WTC11 (cell line): ENCODE data around the gene HDAC9. TPM values are rescaled to one million over a fixed set of nuclear protein-coding genes. Genes with fewer than 3 reads are reported as not detected.
A peak's percentile ranks its signal among the peaks of the same experiment; 100 is the strongest.

Experiments
- ATAC-seq: fragments of 200-7000 bp; cut with Tn5 transposase; 2 replicates; pipeline ENCODE4 v1.10.0; 2021; ENCODE audit warnings: mild to moderate bottlenecking, moderate library complexity
- CTCF ChIA-PET: fragments of 300-600 bp; sonication (Branson Sonifier 250); formaldehyde crosslinking; loops from one replicate; lab custom pipeline; 2021; ENCODE audit warnings: antibody characterized with exemption; lab: Charles Lee
- POLR2A ChIA-PET: fragments of 350-600 bp; sonication (Branson Sonifier 250); formaldehyde crosslinking; loops from one replicate; lab custom pipeline; 2021; ENCODE audit warnings: antibody characterized with exemption; lab: Charles Lee
- DNase-seq: peaks from one replicate; pipeline ENCODE4 v3.0.0; 2021; ENCODE audit warnings: low spot score
- H3K27ac Mint-ChIP-seq: 2 replicates; pipeline ENCODE4 v1.8.0; 2021; ENCODE audit warnings: mixed read lengths
- H3K27me3 Mint-ChIP-seq: 2 replicates; pipeline ENCODE4 v1.8.0; 2021; ENCODE audit warnings: low read depth, mild to moderate bottlenecking, moderate library complexity, mixed read lengths
- H3K36me3 Mint-ChIP-seq: 2 replicates; pipeline ENCODE4 v1.8.0; 2021; ENCODE audit warnings: mixed read lengths
- H3K4me1 Mint-ChIP-seq: 2 replicates; pipeline ENCODE4 v1.8.0; 2022; ENCODE audit warnings: mixed read lengths
- H3K4me3 Mint-ChIP-seq: 2 replicates; pipeline ENCODE4 v1.8.0; 2021; ENCODE audit warnings: mild to moderate bottlenecking, moderate library complexity, mixed read lengths
- H3K9me3 Mint-ChIP-seq: 2 replicates; pipeline ENCODE4 v1.8.0; 2021; ENCODE audit warnings: mixed read lengths
- ATF6 ChIP-seq: sonication (generic); formaldehyde crosslinking; IDR thresholded peaks from 2 replicates; pipeline ENCODE4 v1.8.1; 2023; ENCODE audit warnings: mild to moderate bottlenecking, missing genetic modification reagents
- CREM ChIP-seq: sonication (generic); formaldehyde crosslinking; IDR thresholded peaks from 2 replicates; pipeline ENCODE4 v1.8.1; 2022; ENCODE audit warnings: mild to moderate bottlenecking, missing genetic modification reagents, moderate library complexity
- CTCF ChIP-seq: fragments of 200-600 bp; IDR thresholded peaks from 2 replicates; pipeline ENCODE4 v1.8.0; 2022; ENCODE audit warnings: antibody characterized with exemption
- ELF4 ChIP-seq: sonication (generic); formaldehyde crosslinking; IDR thresholded peaks from 2 replicates; pipeline ENCODE4 v1.8.1; 2022; ENCODE audit warnings: low read depth, mild to moderate bottlenecking, moderate library complexity, missing genetic modification reagents
- FOXJ3 ChIP-seq: sonication (generic); formaldehyde crosslinking; IDR thresholded peaks from 2 replicates; pipeline ENCODE4 v1.9.0; 2021; ENCODE audit warnings: missing genetic modification reagents, mild to moderate bottlenecking, borderline replicate concordance
- FOXK1 ChIP-seq: sonication (generic); formaldehyde crosslinking; IDR thresholded peaks from 2 replicates; pipeline ENCODE4 v1.8.0; 2022; ENCODE audit warnings: mild to moderate bottlenecking, moderate library complexity, missing genetic modification reagents
- FOXP4 ChIP-seq: sonication (generic); formaldehyde crosslinking; IDR thresholded peaks from 2 replicates; pipeline ENCODE4 v1.8.0; 2022; ENCODE audit warnings: mild to moderate bottlenecking, missing genetic modification reagents
- GABPB1 ChIP-seq: sonication (generic); formaldehyde crosslinking; IDR thresholded peaks from 2 replicates; pipeline ENCODE4 v1.8.1; 2023; ENCODE audit warnings: mild to moderate bottlenecking, missing genetic modification reagents
- HMGA2 ChIP-seq: fragments of 250-450 bp; sonication (Bioruptor Pico); IDR thresholded peaks from 2 replicates; pipeline ENCODE4 v1.4.0; 2021; ENCODE audit warnings: mild to moderate bottlenecking, moderate library complexity
- JUN ChIP-seq: sonication (generic); formaldehyde crosslinking; IDR thresholded peaks from 2 replicates; pipeline ENCODE4 v1.8.0; 2023; ENCODE audit warnings: mild to moderate bottlenecking, missing genetic modification reagents
- NR1H2 ChIP-seq: sonication (generic); formaldehyde crosslinking; IDR thresholded peaks from 2 replicates; pipeline ENCODE4 v1.9.0; 2021; ENCODE audit warnings: mild to moderate bottlenecking, moderate library complexity, missing genetic modification reagents
- RORB ChIP-seq: fragments of 250-450 bp; sonication (Bioruptor Pico); IDR thresholded peaks from 2 replicates; pipeline ENCODE4 v1.9.0; 2021; ENCODE audit warnings: mild to moderate bottlenecking
- TEAD4 ChIP-seq: sonication (generic); formaldehyde crosslinking; IDR thresholded peaks from 2 replicates; pipeline ENCODE4 v1.8.0; 2022; ENCODE audit warnings: mild to moderate bottlenecking, missing genetic modification reagents
- ZBTB43 ChIP-seq: sonication (generic); formaldehyde crosslinking; IDR thresholded peaks from 2 replicates; pipeline ENCODE4 v1.8.1; 2023; ENCODE audit warnings: mild to moderate bottlenecking, missing genetic modification reagents
- ZNF138 ChIP-seq: sonication (generic); formaldehyde crosslinking; conservative IDR thresholded peaks from 2 replicates; pipeline ENCODE4 v1.8.1; 2022; ENCODE audit warnings: mild to moderate bottlenecking, moderate library complexity, missing genetic modification reagents
- ZNF219 ChIP-seq: sonication (generic); formaldehyde crosslinking; IDR thresholded peaks from 2 replicates; pipeline ENCODE4 v1.8.0; 2023; ENCODE audit warnings: missing genetic modification reagents, mild to moderate bottlenecking, borderline replicate concordance
- ZNF281 ChIP-seq: sonication (generic); formaldehyde crosslinking; IDR thresholded peaks from 2 replicates; pipeline ENCODE4 v1.8.0; 2023; ENCODE audit warnings: mild to moderate bottlenecking, missing genetic modification reagents
- total RNA-seq: library from RNA; stranded (reverse); gene quantifications from 3 replicates; pipeline ENCODE4 v1.2.3, GENCODE V29; 2021
- TF ChIP-seq, protein P1 (sequence below): fragments of 250-450 bp; sonication (Bioruptor Pico); IDR thresholded peaks from 2 replicates; pipeline ENCODE4 v1.9.0; 2021; ENCODE audit warnings: mild to moderate bottlenecking

HDAC9 gene
- total RNA-seq, 1 experiment from 2014 or later: 18.8 TPM

GRCh38 chr7:18494821-18495408 lies 634 bp upstream of the HDAC9 start:
- ATAC-seq: peak; percentile 8; the same call in 1 of the 2 replicates
- Mint-ChIP-seq H3K4me3 (peak overlapping the region; percentile 79), H3K36me3 (no peaks in the 10 kb centered on the region), H3K9me3 (no peaks in the 10 kb centered on the region), H3K27ac (peak overlapping the region; percentile 97), H3K27me3 (no peaks in the 10 kb centered on the region)
- CTCF ChIA-PET: interaction anchor here (0.8 to 3.6 kb wide), 10 partner anchors 12 to 171 kb away, joined by 3 to 19 read pairs (median 5); no protein-coding TSS in a partner anchor
- TF ChIP-seq ZNF138 (CRISPR knock-in tag) (no peak), ATF6 (CRISPR knock-in tag) (no peak), ZBTB43 (CRISPR knock-in tag) (no peak), CREM (CRISPR knock-in tag) (no peak), FOXK1 (CRISPR knock-in tag) (no peak)
- TF ChIP-seq, protein P1, sequence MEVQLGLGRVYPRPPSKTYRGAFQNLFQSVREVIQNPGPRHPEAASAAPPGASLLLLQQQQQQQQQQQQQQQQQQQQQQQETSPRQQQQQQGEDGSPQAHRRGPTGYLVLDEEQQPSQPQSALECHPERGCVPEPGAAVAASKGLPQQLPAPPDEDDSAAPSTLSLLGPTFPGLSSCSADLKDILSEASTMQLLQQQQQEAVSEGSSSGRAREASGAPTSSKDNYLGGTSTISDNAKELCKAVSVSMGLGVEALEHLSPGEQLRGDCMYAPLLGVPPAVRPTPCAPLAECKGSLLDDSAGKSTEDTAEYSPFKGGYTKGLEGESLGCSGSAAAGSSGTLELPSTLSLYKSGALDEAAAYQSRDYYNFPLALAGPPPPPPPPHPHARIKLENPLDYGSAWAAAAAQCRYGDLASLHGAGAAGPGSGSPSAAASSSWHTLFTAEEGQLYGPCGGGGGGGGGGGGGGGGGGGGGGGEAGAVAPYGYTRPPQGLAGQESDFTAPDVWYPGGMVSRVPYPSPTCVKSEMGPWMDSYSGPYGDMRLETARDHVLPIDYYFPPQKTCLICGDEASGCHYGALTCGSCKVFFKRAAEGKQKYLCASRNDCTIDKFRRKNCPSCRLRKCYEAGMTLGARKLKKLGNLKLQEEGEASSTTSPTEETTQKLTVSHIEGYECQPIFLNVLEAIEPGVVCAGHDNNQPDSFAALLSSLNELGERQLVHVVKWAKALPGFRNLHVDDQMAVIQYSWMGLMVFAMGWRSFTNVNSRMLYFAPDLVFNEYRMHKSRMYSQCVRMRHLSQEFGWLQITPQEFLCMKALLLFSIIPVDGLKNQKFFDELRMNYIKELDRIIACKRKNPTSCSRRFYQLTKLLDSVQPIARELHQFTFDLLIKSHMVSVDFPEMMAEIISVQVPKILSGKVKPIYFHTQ (CRISPR knock-in tag): no peak
- TF ChIP-seq, all 79 proteins: peak for 0
- POLR2A ChIA-PET: interaction anchor here (0.6 to 1.4 kb wide), 2 partner anchors 10 to 21 kb away, joined by 3 to 7 read pairs; no protein-coding TSS in a partner anchor
- peaks cover 58% of the 10 kb centered on the region for H3K4me1 Mint-ChIP-seq
- no peak for DNase-seq

DNA sequence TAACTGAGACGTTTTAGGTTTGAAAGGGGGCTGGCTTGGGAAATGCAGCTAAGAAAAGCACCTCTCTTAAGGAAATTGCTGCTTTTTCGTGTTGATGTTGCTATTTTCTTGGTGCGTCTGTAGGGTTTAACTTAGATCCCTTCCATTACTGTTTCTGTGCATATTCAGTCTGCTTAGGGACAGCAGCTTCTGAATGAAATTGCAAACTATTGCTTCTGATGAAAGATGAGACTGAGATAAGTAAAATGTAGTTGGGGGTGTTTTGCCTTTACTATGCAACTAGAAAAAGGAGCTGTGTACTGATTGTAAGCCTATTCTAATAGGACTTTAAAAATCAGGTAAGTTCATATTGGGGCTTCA lies 772 bp downstream of the HDAC9 start:
- H3K4me1 Mint-ChIP-seq: peaks cover 61% of the 10 kb centered on the region
- peak; percentile 6; the same call in 1 of the 2 replicates for ATAC-seq
- no peaks in the 10 kb centered on the region for H3K9me3 Mint-ChIP-seq
- peak overlapping the region; percentile 79 for H3K4me3 Mint-ChIP-seq
- peak overlapping the region; percentile 97 for H3K27ac Mint-ChIP-seq
- no peak for DNase-seq
- no peaks in the 10 kb centered on the region for H3K27me3 Mint-ChIP-seq
- H3K36me3 Mint-ChIP-seq: no peaks in the 10 kb centered on the region
- TF ChIP-seq FOXP4 (no peak), CREM (CRISPR knock-in tag) (no peak), FOXK1 (CRISPR knock-in tag) (no peak), FOXJ3 (no peak), HMGA2 (CRISPR knock-in tag) (no peak), TEAD4 (CRISPR knock-in tag) (no peak), ZNF281 (no peak), ZNF219 (CRISPR knock-in tag) (no peak), NR1H2 (CRISPR knock-in tag) (no peak), ATF6 (CRISPR knock-in tag) (no peak), RORB (no peak), ELF4 (no peak), GABPB1 (no peak), JUN (CRISPR knock-in tag) (no peak), CTCF (no peak)
- ChIA-PET POLR2A (interaction anchor here (0.8 to 1.4 kb wide), 3 partner anchors 12 to 19 kb away, joined by 4 to 7 read pairs (median 5); no protein-coding TSS in a partner anchor), CTCF (interaction anchor here (1.0 to 3.6 kb wide), 11 partner anchors 11 to 170 kb away, joined by 3 to 19 read pairs (median 4); no protein-coding TSS in a partner anchor)
